GM19452 (cell line): ENCODE results near the gene TNFRSF1B.

Experiments used
- ATAC-seq: cut with Tn5 transposase; IDR thresholded peaks from one replicate; pipeline ENCODE4 v1.9.1; 2021; ENCODE audit not compliant: unreplicated experiment

The TNFRSF1B gene

DNA sequence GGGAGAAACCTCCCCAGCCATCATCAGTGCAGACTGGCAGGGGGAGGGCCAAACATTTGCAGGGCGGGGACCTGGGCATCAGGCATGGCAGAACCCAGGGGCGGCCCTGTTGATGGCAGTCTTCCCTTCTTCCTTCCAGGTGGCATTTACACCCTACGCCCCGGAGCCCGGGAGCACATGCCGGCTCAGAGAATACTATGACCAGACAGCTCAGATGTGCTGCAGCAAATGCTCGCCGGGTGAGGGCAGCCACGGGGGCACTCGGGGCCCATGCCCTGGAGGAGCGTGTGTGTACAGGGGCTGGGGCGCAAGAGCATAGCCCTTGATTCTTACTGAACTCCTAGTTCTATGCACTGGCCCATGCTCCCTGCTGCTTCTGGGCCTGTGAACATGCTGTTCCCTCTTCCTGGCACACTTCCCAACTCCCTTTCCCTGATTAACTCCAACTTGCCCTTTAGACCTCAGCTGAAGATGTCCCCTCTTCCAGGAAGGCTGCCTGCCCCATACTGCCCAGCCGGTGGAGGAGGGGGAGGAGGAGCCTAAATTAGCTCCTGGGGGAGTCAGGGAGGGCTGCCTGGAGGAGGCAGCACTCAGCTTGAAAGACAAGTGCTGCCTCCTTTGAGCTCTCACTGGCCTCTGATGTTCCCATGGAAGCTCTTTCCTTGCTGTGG, 22.0 kb downstream of the TNFRSF1B start:
- no peak for ATAC-seq

- no peak for ATAC-seq
These were observed 22.5 kb downstream of the TNFRSF1B start for GRCh38 chr1:12189328-12189682.

DNA sequence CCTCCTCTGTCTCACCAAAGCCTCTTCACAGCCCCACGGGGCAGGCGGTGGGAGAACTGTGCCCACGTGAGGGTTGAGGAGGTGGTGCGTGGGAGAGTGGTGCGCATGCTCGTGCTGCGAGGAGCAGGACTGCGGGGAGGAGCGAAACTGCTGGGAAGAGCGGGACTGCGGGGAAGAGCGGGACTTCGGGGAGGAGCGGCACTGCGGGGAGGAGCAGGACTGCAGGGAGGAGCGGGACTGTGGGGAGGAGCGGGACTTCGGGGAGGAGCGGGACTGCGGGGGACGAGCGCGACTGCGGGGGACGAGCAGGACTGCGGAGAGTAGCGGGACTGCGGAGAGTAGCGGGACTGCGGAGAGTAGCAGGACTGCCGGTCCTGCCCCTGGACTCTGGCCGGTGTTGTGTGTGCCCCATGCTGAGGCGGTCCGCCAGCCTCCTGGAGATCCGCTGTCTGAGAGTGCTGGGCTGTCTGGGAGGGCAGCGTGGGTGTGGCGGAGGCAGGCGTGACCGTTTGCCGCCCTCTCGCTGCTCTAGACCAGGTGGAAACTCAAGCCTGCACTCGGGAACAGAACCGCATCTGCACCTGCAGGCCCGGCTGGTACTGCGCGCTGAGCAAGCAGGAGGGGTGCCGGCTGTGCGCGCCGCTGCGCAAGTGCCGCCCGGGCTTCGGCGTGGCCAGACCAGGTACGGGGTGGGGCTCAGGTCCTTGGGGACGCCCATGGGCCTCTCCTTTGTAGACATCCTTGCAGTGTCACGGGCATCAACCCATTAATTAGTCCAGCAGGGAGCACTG, 24.6 kb downstream of the TNFRSF1B start:
- ATAC-seq = no peak

DNA sequence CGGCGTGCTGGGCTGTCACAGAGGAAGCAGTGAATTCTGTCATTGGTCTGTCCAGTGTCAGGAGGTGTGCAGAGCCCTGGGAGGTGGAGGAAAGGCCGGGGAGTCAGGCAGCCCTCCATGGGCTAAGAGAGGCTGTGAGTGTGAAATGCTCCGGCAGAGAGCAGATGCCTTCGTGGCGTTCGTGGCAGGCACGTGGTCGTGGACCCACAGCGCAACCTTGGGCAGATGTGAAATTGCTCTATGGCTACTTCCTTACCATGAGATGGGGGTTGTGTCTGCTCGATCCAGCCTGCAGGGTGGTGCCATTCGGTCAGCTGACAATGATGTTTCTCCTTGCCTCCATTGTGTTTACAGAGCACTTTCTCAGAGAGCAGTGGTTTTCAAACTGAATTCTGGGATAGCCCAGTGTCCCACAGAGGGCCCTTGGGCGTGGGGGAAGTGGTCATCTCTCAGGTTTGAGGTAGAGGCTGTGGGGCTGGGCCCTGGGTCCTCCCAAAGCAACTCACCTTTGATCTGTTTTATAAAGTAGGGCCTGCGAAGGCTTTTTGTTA, 27.9 kb downstream of the TNFRSF1B start:
- ATAC-seq = no peak

- ATAC-seq = no peak
These were observed 28.6 kb downstream of the TNFRSF1B start for GRCh38 chr1:12195416-12195815.

DNA sequence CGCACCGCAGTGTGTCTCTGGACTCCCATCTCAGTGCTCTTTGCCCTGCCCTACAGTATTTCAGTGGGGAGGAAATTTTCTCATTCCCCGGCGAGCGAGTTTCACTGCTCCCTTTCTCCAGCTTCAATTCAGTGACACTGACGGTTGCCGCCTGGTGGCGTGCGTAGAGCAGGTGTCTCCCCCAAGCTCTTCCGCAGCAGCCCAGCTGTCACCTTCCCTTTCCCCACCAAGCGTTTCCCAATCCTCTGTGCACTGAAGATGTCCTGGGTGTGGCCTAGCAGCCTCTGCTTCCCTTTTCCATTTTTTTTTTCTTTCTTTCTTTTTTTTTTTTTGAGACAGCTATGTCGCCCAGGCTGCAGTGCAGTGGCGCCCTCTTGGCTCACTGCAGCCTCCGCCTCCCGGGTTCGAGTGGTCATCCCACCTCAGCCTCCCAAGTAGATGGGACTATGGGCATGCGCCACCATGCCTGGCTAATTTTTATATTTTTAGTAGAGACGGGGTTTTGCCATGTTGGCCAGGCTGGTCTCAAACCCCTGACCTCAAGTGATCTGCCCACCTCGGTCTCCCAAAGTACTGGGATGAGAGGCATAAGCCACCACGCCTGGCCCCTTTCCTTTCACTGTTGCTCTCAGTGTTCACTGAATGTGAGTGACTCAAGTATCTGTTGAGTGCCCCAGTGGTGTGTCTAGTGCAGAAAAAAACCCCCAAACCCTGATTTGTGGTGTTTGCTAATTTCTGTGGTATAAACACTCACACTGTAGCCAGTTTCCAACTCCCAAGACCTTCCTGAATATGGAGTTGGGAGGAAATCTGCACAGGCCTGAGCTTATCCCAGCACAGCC, 30.1 kb downstream of the TNFRSF1B start:
- ATAC-seq = no peak

GRCh38 chr1:12197483-12197880, 30.7 kb downstream of the TNFRSF1B start:
- no peak for ATAC-seq

DNA sequence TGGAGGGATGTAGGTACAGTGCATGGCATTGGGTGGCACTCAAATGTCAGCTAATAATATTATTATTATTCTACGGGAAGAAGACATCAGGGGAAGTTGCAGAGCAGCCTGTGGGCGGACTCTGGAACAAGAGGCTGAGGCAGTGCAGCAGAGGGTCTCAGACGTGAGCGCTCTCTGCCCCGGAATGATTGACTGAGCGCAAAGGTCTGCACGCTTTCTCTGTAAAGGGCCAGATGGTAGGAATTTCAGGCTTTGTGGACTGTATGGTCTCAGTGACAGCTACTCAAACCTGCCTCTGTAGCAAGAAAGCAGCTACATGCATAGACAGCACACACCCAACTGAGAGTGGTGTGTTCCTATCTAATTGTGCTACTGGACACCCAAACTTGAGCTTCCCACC, 33.4 kb downstream of the TNFRSF1B start:
- no peak for ATAC-seq

DNA sequence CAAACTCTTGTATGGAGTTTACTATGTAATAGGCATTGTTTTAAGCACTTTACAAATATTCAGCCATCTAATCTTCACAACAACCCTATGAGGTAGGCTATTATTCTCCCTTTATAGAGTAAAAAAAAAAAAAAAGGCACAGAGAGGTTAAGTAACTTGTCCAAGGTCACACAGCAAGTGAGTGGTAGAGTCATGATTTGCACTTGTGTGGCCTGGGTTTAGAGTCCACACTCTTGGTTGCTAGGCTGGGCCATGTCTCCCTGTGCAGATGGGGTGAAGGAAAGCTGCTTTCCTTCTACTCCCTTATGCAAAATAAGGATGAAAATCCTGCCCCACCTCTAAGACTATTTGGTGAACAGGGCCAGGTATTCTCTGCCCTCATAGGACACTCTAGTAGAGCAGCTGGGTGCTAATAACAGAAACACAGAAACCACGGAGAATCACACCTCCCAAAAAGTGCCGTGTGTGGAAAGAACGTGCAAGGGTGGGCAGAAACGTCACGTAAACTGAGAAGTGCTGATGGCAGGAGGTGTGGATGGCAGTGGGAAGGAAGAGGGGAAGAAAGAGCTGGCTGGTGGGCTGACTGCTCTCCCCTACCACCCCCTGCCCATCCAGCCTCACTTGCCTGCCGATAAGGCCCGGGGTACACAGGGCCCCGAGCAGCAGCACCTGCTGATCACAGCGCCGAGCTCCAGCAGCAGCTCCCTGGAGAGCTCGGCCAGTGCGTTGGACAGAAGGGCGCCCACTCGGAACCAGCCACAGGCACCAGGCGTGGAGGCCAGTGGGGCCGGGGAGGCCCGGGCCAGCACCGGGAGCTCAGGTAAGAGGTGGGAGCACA, 34.8 kb downstream of the TNFRSF1B start:
- ATAC-seq = peak; percentile 44

- no peak for ATAC-seq
These were observed 35.4 kb downstream of the TNFRSF1B start for GRCh38 chr1:12202190-12202497.

GRCh38 chr1:12202577-12202976, 35.8 kb downstream of the TNFRSF1B start:
- ATAC-seq = no peak

DNA sequence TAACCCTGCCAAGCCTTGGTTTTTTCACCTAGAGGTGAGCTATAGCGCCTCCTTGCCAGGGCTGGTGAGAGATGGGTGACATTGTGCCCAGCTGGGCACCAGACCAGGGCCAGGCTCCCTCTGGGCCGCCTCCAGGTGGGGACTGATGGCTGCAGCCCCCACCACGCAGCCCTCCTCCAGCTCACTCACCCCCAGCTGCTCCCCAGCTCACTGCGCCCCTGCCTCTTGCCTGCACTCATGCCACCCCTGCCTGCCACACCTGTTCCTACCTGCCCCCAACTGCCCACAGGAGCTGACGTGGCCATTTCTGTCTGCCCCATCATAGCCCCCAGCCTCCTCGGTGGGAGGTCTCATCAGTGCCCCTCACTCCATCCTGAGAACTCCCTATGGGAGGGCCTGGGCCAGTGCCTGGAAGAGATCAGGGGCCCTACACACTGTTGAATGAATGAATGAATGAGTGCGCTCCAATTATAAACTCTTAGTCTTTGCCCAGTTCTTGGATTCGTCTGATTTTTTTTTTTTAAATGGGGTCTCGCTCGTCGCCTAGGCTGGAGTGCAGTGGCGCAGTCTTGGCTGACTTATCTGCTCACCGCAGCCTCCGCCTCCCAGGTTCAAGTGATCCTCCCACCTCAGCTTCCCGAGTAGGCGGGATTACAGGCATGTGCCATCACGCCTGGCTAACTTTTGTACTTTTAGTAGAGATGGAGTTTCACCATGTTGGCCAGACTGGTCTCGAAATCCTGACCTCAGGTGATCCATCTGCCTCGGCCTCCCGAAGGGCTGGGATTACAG, 36.6 kb downstream of the TNFRSF1B start:
- no peak for ATAC-seq

- ATAC-seq = no peak
These were observed 37.3 kb downstream of the TNFRSF1B start for GRCh38 chr1:12204140-12204539.

- no peak for ATAC-seq
These were observed 38.2 kb downstream of the TNFRSF1B start for GRCh38 chr1:12204754-12205658.

- ATAC-seq = no peak
These were observed 39.4 kb downstream of the TNFRSF1B start for GRCh38 chr1:12206238-12206637.

GRCh38 chr1:12206792-12207424, 40.1 kb downstream of the TNFRSF1B start:
- no peak for ATAC-seq

GRCh38 chr1:12208271-12208670, 41.5 kb downstream of the TNFRSF1B start:
- no peak for ATAC-seq

- ATAC-seq = no peak
These were observed 42.1 kb downstream of the TNFRSF1B start for GRCh38 chr1:12208764-12209494.
